Brain pericyte (primary cell): Measurements from ENCODE around the gene FAM133A.
A peak's percentile ranks its signal among the peaks of the same experiment; 100 is the strongest.

ENCODE experiments used
- DNase-seq: peaks from one replicate; pipeline ENCODE4 v3.0.0-alpha.2; 2012; ENCODE audit warnings: low read depth, low spot score

FAM133A gene

DNA sequence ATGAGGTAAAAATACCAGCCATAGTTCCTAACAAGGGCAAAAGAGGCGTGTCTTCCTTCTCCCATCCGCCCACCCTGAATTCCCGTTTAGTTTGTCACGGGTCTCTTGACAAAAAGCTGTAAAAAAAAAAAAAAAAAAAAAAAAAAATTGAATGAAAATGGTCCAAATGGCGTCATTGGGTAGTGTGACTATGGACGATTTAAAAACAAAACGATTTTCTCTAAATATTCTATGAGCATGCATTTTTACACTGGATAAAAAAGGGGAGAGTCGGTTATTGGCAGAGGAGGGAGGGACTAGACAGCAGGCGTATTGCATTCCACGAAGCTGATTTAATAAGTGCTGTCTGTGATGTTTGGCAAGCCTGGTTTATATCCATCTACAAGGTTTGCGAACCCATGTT is at the start of gene FAM133A:
Gene FAM133A, plus strand, starts transcription at position 338 of the 403 bp plus-strand sequence. CDS start 35,214 bp downstream, outside the sequence.
- no peak for DNase-seq

DNA sequence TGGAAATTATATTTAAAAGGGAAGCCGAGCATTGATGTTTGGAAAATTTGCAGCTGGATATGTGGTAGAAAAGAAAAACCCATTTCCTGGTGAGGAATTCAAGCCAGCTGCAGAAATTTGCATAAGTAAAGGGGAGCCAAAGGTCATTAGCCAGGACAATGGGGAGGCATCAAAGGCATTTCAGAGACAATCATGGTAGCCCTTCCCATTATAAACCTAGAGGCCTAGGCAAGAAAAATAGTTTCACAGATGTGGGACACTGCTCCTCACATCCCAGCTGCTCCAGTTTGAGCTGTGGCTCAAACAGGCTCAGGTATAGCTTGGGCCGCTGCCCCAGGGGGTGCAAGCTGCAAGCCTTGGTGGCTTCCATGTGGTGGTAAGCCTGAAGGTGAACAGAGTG is 36.4 kb upstream of the FAM133A start:
- DNase-seq: no peak

DNA sequence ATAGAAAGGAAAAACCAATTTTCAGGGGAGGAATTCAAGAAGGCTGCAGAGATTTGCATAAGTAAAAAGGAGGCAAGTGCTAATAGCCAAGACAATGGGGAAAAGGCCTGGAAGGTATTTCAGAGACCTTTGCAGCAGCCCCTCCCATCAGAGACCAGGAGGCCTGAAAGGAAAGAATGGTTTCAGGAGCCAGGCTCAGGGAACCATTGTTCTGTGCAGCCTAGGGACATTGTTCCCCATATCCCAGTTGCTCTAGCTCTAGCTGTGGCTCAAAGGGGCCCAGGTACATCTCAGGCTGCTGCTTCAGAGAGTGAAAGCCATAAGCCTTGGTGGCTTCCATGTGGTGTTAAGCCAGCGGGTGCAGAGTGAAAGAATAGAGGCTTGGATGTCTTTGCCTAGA is 24.6 kb upstream of the FAM133A start:
- no peak for DNase-seq

DNA sequence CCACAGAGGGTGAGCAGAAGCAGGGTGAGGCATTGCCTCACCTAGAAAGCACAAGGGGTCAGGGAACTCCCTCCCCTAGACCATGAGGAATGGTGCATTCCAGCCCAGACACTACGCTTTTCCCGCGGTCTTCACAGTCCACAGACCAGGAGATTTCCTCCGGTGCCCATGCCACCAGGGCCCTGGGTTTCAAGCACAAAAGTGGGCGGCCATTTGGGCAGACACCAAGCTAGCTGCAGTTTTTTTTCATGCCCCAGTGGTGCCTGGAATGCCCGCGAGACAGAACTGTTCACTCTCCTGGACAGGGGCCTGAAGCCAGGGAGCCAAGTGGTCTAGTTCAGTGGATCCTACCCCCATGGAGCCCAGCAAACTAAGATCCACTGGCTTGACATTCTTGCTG is 13.4 kb upstream of the FAM133A start:
- DNase-seq: no peak

DNA sequence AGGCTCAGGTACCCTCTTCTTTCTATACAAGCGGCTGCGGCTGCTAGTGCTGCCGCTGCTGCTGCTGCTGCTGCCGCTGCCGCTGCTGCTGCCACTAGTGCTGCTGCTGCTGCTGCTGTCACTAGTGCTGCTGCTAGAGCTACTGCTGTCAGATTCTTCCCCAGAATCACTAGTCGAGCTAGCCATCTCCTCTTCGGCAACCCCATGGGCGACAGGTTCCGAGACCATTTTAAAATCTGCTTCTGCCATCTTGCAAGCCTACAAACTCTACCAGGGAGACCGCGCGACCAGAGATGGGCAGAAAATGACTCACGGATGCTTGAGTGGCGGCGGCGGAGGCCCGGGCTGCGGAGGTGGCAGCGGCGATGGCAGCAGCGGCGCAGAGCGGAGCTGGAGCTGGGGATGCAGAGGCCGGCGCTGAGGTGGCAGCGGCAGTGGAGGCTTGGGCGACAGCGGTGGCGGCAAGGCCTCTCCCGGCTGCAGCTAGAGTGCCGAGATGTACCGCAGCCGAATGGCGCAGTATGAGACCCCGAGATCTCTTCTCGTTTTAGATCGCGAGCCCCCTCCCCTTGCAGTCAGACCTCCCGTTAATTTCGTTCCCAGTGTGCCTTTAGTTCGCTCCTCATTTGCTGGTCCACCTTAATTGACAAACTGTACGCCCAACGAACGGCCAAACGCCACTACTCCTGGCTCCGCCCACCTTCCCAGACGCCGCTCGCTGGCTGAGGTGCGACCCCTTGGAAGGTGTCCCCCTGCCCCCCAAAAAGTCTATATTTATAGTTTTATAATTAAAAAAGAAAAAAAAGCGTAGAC is 744 bp upstream of the FAM133A start, which contains the start of gene NAP1L3:
Gene NAP1L3, minus strand, starts transcription at position 523 of the 813 bp plus-strand sequence. Its CDS starts 274 bp downstream, at position 249.
- peak; percentile 0 for DNase-seq

DNA sequence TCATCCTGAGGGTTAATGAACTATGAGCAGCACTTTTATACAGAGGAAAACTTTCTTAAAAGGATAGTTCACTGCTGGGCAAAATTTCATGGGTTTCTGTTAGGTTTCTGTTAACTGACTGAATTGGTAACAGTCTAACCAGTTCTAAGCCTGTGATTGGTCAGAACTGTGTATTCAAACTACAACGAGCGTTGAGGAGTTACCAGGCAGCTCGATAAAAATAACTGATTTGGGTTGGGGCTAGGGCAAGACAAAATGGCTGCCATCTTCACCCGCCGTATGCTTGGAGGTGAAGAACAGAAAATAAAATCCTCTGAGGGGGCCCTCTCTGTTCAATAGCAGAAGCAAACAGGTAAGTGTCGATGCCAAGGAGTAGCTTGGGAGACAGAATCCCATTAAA is 22.0 kb downstream of the FAM133A start:
- no peak for DNase-seq

DNA sequence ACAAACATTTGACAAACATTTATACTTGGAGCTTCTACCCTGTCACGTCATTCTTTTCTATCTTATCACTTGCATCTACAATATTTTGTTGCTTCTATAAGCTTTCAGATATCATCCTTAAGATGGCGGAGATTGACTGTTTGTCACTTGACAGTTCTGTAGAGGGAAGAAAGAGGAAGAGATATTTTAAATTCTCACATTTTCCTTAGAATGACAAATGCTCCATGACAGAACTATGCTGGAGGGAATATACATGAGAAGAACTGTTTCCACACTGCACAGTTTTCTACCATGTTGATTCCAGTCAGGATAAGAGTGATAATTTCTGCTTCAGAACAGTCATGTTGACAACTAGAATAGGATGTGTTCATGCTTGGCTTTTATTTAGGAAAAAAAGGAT is 29.7 kb downstream of the FAM133A start:
- no peak for DNase-seq

DNA sequence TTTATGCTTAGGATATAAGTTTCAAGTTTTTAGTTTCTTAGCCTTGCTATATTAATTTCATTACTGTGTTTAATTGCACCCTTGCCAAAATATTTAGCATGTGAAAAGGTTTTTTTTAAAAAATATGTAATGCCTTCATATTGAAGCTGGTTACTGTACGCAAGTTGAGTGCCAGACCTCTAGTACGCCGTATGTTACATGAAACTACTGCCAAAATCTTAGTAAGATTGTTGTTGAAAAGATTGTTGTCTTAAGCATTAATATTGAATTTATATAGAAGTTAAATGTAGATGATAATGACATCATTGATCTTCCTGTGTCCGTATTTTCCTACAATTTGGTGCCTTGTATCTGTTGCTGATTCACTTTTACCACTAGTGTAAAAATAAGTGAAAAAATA is 37.1 kb downstream of the FAM133A start:
- no peak for DNase-seq

DNA sequence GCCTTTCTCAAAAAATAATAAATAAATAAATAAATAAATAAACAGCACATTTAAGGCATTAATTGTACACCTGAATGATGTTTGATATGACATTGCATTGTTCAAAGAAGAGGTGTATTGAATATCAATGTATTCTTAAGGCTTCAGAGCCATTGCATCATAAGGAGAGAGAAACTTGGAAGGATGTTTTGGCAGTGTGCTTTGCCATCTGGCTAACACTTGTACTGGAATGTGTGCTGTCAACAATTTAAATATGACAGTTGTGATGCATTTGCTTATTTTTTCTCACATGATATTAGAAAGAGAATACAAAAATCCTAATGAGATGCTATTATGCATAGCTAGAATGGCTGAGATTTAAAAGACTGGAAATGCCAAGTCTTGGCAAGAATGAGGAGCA is 67.8 kb downstream of the FAM133A start:
- DNase-seq: no peak

DNA sequence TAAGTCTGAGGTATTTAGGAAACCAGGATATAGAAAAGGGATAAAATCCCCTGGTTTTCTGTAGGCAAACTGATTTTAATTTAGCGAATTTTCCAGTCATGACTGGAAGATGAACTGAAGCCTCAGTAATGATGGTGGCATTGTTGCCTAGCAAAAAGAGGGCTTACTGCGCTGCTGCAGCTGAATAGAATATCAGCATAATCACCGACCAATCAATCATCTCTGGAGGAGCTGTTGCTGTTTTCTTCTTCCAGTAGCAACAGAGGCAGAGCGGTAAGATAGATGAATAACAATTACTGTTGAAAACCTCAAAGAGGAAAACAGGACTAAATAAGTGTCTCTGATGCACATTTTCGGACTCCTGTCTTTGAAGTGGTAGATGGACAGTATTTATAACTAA is 86.2 kb downstream of the FAM133A start:
- no peak for DNase-seq
